PC-3 (cell line): Measurements from ENCODE around the gene RRAGB. TPM values are rescaled to one million over a fixed set of nuclear protein-coding genes. Genes with fewer than 3 reads are reported as not detected.
A peak's percentile ranks its signal among the peaks of the same experiment; 100 is the strongest.

ENCODE experiments used
- ATAC-seq: fragments of 200-7000 bp; cut with Tn5 transposase; 2 replicates; pipeline ENCODE4 v1.9.1; 2020; ENCODE audit warnings: mild to moderate bottlenecking, moderate library complexity
- BruUV-seq: library from RNA; stranded (reverse); fragments of 400-500 nt; replicated peaks from 2 replicates; lab custom pipeline; 2021; lab: Mats Ljungman, UMichigan
- CTCF ChIA-PET: fragments of 300-600 bp; sonication (Branson Sonifier 250); formaldehyde crosslinking; loops from one replicate; lab custom pipeline; 2022; ENCODE audit warnings: antibody characterized with exemption; lab: Charles Lee
- POLR2A ChIA-PET: fragments of 300-600 bp; sonication (Branson Sonifier 250); formaldehyde crosslinking; loops from one replicate; lab custom pipeline; 2022; ENCODE audit warnings: antibody characterized with exemption; ENCODE audit not compliant: unreplicated experiment; lab: Charles Lee
- DNase-seq: peaks from one replicate; pipeline ENCODE4 v3.0.0-alpha.2; 2015
- H2AFZ ChIP-seq: fragments of 300-600 bp; sonication (generic); 2 replicates; pipeline ENCODE4 v1.6.0; 2016; ENCODE audit warnings: antibody characterized with exemption, low read length
- H3F3A ChIP-seq: fragments of 300-600 bp; sonication (generic); one replicate; pipeline ENCODE4 v1.6.0; 2017; ENCODE audit warnings: antibody characterized with exemption, low read length, control low read depth, mild to moderate bottlenecking; ENCODE audit not compliant: unreplicated experiment
- H3K27ac ChIP-seq: fragments of 300-600 bp; sonication (generic); 2 replicates; pipeline ENCODE4 v1.5.1; 2016; ENCODE audit warnings: mild to moderate bottlenecking, low read length
- H3K27me3 ChIP-seq: fragments of 300-600 bp; sonication (generic); 2 replicates; pipeline ENCODE4 v1.6.1; 2016; ENCODE audit warnings: low read length, mixed read lengths
- H3K36me3 ChIP-seq: fragments of 300-600 bp; sonication (generic); 2 replicates; pipeline ENCODE4 v1.6.1; 2016; ENCODE audit warnings: low read depth, mixed run types, low read length, mixed read lengths
- H3K4me1 ChIP-seq: fragments of 300-600 bp; sonication (generic); 2 replicates; pipeline ENCODE4 v1.5.1; 2016; ENCODE audit warnings: low read length; ENCODE audit not compliant: insufficient read depth
- H3K4me2 ChIP-seq: fragments of 300-600 bp; sonication (generic); 2 replicates; pipeline ENCODE4 v1.6.0; 2016; ENCODE audit warnings: low read length
- H3K4me3 ChIP-seq: fragments of 300-600 bp; sonication (generic); 2 replicates; pipeline ENCODE4 v1.5.1; 2016; ENCODE audit warnings: mild to moderate bottlenecking, low read length, mixed read lengths
- H3K79me2 ChIP-seq: fragments of 300-600 bp; sonication (generic); 2 replicates; pipeline ENCODE4 v1.6.1; 2017; ENCODE audit warnings: low read length, mixed read lengths
- H3K9ac ChIP-seq: fragments of 300-600 bp; sonication (generic); 2 replicates; pipeline ENCODE4 v1.6.0; 2016; ENCODE audit warnings: mild to moderate bottlenecking, low read length
- H3K9me2 ChIP-seq: fragments of 300-600 bp; sonication (generic); replicated peaks from 2 replicates; pipeline ENCODE4 v1.6.1; 2016; ENCODE audit warnings: mixed run types, low read length, mixed read lengths
- H3K9me3 ChIP-seq: fragments of 300-600 bp; sonication (generic); 2 replicates; pipeline ENCODE4 v1.6.1; 2016; ENCODE audit warnings: low read length, mixed read lengths
- H4K20me1 ChIP-seq: fragments of 300-600 bp; sonication (generic); 2 replicates; pipeline ENCODE4 v1.6.1; 2016; ENCODE audit warnings: low read length, mixed read lengths
- CTCF ChIP-seq: fragments of 300-600 bp; sonication (generic); conservative IDR thresholded peaks from 2 replicates; pipeline ENCODE4 v1.5.1; 2017; ENCODE audit warnings: antibody characterized with exemption, low read depth, mild to moderate bottlenecking, low read length
- EZH2 ChIP-seq: fragments of 300-600 bp; sonication (generic); IDR thresholded peaks from one replicate; pipeline ENCODE4 v1.6.1; 2017; ENCODE audit warnings: antibody characterized with exemption, mild to moderate bottlenecking, low read length; ENCODE audit not compliant: unreplicated experiment
- EZH2phosphoT487 ChIP-seq: fragments of 300-600 bp; sonication (generic); IDR thresholded peaks from 2 replicates; pipeline ENCODE4 v1.6.1; 2018; ENCODE audit warnings: mild to moderate bottlenecking, antibody characterized with exemption, low read length, borderline replicate concordance
- intact Hi-C: fragments of 100-400 bp; cut with micrococcal nuclease; formaldehyde crosslinking; loops from 2 replicates; pipeline ENCODE4 v1.9.0; 2023
- total RNA-seq: library from RNA; depleted of rRNA; stranded (reverse); fragments of >200 nt; gene quantifications from 2 replicates; pipeline ENCODE4 v1.2.3, GENCODE V29; 2014

Gene RRAGB
- total RNA-seq, 1 experiment from 2014 or later: 9.5 TPM

- H3K27ac ChIP-seq: no peak overlapping the region
- no peaks in the 10 kb centered on the region for H3K36me3 ChIP-seq
- no peaks in the 10 kb centered on the region for H3K27me3 ChIP-seq
- DNase-seq: no peak
- no peaks in the 10 kb centered on the region for H3K9me2 ChIP-seq
- H4K20me1 ChIP-seq: no peaks in the 10 kb centered on the region
- no peaks in the 10 kb centered on the region for H3F3A ChIP-seq
- POLR2A ChIA-PET: no interaction called here
- no peaks in the 10 kb centered on the region for H3K9me3 ChIP-seq
- ATAC-seq: no peak
- H3K4me1 ChIP-seq: no peaks in the 10 kb centered on the region
- H3K79me2 ChIP-seq: no peaks in the 10 kb centered on the region
- no peak overlapping the region for H3K4me2 ChIP-seq
- intact Hi-C loops: no loop called here
- no peak overlapping the region for H2AFZ ChIP-seq
- no TSS peak for BruUV-seq
- CTCF ChIA-PET: no interaction called here
- no peak overlapping the region for H3K9ac ChIP-seq
- no peak overlapping the region for H3K4me3 ChIP-seq
- TF ChIP-seq EZH2 (no peak), CTCF (no peak), EZH2phosphoT487 (no peak)
These were observed 70.2 kb downstream of the RRAGB start for GRCh38 chrX:55787727-55788126.

- intact Hi-C loops: no loop called here
- H3K9me2 ChIP-seq: no peaks in the 10 kb centered on the region
- ATAC-seq (no peak), DNase-seq (no peak)
- no peak overlapping the region for H3K4me3 ChIP-seq
- H3K9me3 ChIP-seq: no peaks in the 10 kb centered on the region
- ChIA-PET CTCF (no interaction called here), POLR2A (no interaction called here)
- BruUV-seq: no TSS peak
- H3K9ac ChIP-seq: no peak overlapping the region
- peaks cover 3% of the 10 kb centered on the region; the same call in 1 of the 2 replicates for H3K4me1 ChIP-seq
- no peaks in the 10 kb centered on the region for H4K20me1 ChIP-seq
- no peak overlapping the region for H3K4me2 ChIP-seq
- no peak for TF ChIP-seq CTCF
- TF ChIP-seq EZH2: no peak
- no peak for TF ChIP-seq EZH2phosphoT487
- no peak overlapping the region for H3K27ac ChIP-seq
- H2AFZ ChIP-seq: no peak overlapping the region
- H3K27me3 ChIP-seq: no peaks in the 10 kb centered on the region
- no peaks in the 10 kb centered on the region for H3K36me3 ChIP-seq
- H3K79me2 ChIP-seq: no peaks in the 10 kb centered on the region
- H3F3A ChIP-seq: no peaks in the 10 kb centered on the region
These were observed 76.9 kb downstream of the RRAGB start for GRCh38 chrX:55794405-55794804.

GRCh38 chrX:55796496-55796895, 78.9 kb downstream of the RRAGB start:
- Histone ChIP-seq H3K4me3 (no peak overlapping the region), H3K4me1 (peaks cover 3% of the 10 kb centered on the region; the same call in 1 of the 2 replicates), H3F3A (no peaks in the 10 kb centered on the region), H3K79me2 (no peaks in the 10 kb centered on the region), H3K9me3 (no peaks in the 10 kb centered on the region), H3K9me2 (no peaks in the 10 kb centered on the region), H2AFZ (no peak overlapping the region), H4K20me1 (no peaks in the 10 kb centered on the region), H3K27ac (no peak overlapping the region), H3K9ac (no peak overlapping the region), H3K4me2 (no peak overlapping the region), H3K36me3 (no peaks in the 10 kb centered on the region), H3K27me3 (no peaks in the 10 kb centered on the region)
- BruUV-seq: no TSS peak
- DNase-seq (peak; percentile 73), ATAC-seq (peak; percentile 76)
- POLR2A ChIA-PET: no interaction called here
- CTCF ChIA-PET: no interaction called here
- no peak for TF ChIP-seq EZH2phosphoT487
- TF ChIP-seq EZH2: no peak
- TF ChIP-seq CTCF: no peak
- intact Hi-C loops: no loop called here
